Activated B cell treated with CpG ODN at 0.5 μM for 24 hours (primary cell): ENCODE data around the gene CALU. TPM values are rescaled to one million over a fixed set of nuclear protein-coding genes. Genes with fewer than 3 reads are reported as not detected.

ENCODE experiments used
- ATAC-seq: fragments of 200-7000 bp; cut with Tn5 transposase; one replicate; pipeline ENCODE4 v1.10.0; 2021; ENCODE audit warnings: low read depth, mild to moderate bottlenecking, moderate library complexity
- CTCF ChIA-PET: fragments of 350-600 bp; sonication (Branson Sonifier 250); formaldehyde crosslinking; loops from one replicate; lab custom pipeline; 2021; ENCODE audit warnings: antibody characterized with exemption; lab: Charles Lee
- POLR2A ChIA-PET: fragments of 350-600 bp; sonication (Branson Sonifier 250); formaldehyde crosslinking; loops from one replicate; lab custom pipeline; 2021; ENCODE audit warnings: antibody characterized with exemption; lab: Charles Lee
- DNase-seq: peaks from one replicate; pipeline ENCODE4 v3.0.0; 2022
- H3K27ac Mint-ChIP-seq: one replicate; pipeline ENCODE4 v1.8.0; 2020; ENCODE audit warnings: mixed read lengths
- H3K27me3 Mint-ChIP-seq: one replicate; pipeline ENCODE4 v1.8.0; 2021; ENCODE audit warnings: mixed read lengths
- H3K36me3 Mint-ChIP-seq: one replicate; pipeline ENCODE4 v1.8.0; 2021; ENCODE audit warnings: low read depth, mixed read lengths
- H3K4me1 Mint-ChIP-seq: one replicate; pipeline ENCODE4 v1.8.0; 2021; ENCODE audit warnings: mixed read lengths
- H3K4me3 Mint-ChIP-seq: one replicate; pipeline ENCODE4 v1.8.0; 2020; ENCODE audit warnings: mild to moderate bottlenecking, mixed read lengths
- H3K9me3 Mint-ChIP-seq: one replicate; pipeline ENCODE4 v1.8.0; 2020; ENCODE audit warnings: mixed read lengths
- intact Hi-C: fragments of 100-400 bp; cut with micrococcal nuclease; formaldehyde crosslinking; loops from one replicate; pipeline ENCODE4 v1.15.1; 2024
- total RNA-seq: library from RNA; stranded (reverse); gene quantifications from 2 replicates; pipeline ENCODE4 v1.2.3, GENCODE V29; 2022
- TF ChIP-seq, protein P1 (sequence below): fragments of 200-600 bp; IDR thresholded peaks from one replicate; pipeline ENCODE4 v1.8.0; 2022; ENCODE audit warnings: antibody characterized with exemption, mild to moderate bottlenecking

The CALU gene
- total RNA-seq, 1 donor from 2014 or later = 15.4 TPM

DNA sequence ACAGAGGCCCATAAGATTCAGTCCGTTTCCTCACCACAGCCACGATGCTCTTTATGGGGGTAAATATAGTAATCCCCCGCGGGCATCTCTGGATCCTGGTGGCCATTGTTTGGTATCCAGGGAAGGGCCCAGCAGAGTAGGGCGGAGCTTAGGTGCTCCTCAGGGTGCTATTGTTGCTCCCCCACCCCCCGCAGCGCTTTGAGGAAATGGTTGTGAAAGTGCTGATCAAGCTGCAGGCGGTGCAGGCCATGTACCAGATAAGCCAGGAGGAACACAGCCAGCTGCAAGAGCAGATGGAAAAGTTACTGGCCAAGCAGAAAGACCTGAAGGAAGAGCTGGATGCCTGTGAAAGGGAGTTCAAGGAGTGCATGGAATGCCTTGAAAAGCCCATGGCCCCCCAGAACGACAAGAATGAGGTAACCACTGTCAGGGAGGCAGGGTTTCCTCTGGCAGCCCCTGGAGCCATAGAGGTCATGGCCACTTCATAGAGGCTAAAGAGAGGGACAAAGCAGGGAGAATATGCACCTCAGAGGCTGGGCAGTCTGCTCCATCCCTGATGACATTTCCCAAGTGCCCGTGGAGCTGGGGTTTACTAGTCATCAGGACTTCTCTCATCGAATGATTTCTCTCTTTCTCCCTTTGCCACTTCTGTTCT lies 73.5 kb downstream of the CALU start:
- intact Hi-C loops = no loop called here
- no peaks in the 10 kb centered on the region for H3K9me3 Mint-ChIP-seq
- DNase-seq (no peak), ATAC-seq (no peak)
- no peaks in the 10 kb centered on the region for H3K4me1 Mint-ChIP-seq
- no peaks in the 10 kb centered on the region for H3K27me3 Mint-ChIP-seq
- no peak overlapping the region for H3K27ac Mint-ChIP-seq
- H3K36me3 Mint-ChIP-seq = no peaks in the 10 kb centered on the region
- TF ChIP-seq, protein P1, sequence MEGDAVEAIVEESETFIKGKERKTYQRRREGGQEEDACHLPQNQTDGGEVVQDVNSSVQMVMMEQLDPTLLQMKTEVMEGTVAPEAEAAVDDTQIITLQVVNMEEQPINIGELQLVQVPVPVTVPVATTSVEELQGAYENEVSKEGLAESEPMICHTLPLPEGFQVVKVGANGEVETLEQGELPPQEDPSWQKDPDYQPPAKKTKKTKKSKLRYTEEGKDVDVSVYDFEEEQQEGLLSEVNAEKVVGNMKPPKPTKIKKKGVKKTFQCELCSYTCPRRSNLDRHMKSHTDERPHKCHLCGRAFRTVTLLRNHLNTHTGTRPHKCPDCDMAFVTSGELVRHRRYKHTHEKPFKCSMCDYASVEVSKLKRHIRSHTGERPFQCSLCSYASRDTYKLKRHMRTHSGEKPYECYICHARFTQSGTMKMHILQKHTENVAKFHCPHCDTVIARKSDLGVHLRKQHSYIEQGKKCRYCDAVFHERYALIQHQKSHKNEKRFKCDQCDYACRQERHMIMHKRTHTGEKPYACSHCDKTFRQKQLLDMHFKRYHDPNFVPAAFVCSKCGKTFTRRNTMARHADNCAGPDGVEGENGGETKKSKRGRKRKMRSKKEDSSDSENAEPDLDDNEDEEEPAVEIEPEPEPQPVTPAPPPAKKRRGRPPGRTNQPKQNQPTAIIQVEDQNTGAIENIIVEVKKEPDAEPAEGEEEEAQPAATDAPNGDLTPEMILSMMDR = no peak
- ChIA-PET CTCF (no interaction called here), POLR2A (no interaction called here)
- H3K4me3 Mint-ChIP-seq = no peak overlapping the region

- CTCF ChIA-PET = no interaction called here
- TF ChIP-seq, protein P1 = no peak
Observed at GRCh38 chr7:128814499-128814898, 75.3 kb downstream of the CALU start.

DNA sequence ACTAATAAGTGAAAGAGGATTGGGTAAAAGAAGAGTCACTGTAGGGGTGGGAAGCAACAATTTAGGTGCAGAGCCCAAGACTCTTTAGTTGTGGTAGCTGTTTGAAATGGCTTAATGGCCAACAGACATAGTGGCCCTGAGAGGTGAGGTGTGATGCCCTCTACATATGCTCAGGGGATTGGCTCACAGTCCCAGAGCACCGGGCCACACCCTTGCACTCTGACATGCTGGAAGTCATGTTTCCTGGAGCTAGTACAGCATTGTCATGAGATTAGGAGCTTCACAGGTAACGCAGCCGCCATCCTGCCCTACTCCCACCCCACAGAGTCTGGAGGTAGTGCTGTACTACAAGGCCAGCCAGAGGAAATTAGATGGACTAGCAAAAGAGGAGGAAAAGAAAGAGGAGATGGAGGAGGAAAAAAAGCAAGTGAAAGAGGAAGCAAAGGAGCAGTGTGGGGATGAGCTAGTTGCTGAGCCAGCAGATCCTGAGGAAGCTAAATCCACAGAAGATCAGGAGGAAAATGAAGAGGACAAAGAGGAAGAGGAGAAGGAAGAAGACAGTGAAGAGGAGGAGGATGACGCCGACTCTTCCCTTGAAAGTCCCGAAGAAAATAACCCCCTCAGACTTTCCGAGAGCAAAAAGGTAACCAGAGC lies 76.3 kb downstream of the CALU start:
- H3K9me3 Mint-ChIP-seq = no peaks in the 10 kb centered on the region
- ChIA-PET CTCF (no interaction called here), POLR2A (no interaction called here)
- ATAC-seq = no peak
- H3K4me1 Mint-ChIP-seq = no peaks in the 10 kb centered on the region
- TF ChIP-seq, protein P1 = no peak
- H3K4me3 Mint-ChIP-seq = no peak overlapping the region
- H3K36me3 Mint-ChIP-seq = no peaks in the 10 kb centered on the region
- DNase-seq = no peak
- intact Hi-C loops = no loop called here
- H3K27me3 Mint-ChIP-seq = peaks cover 3% of the 10 kb centered on the region
- H3K27ac Mint-ChIP-seq = no peak overlapping the region

More at GRCh38 chr7:128814499-128814898, 75.3 kb downstream of the CALU start:
- H3K4me1 Mint-ChIP-seq = no peaks in the 10 kb centered on the region
- POLR2A ChIA-PET = no interaction called here
- H3K9me3 Mint-ChIP-seq = no peaks in the 10 kb centered on the region
- peaks cover 3% of the 10 kb centered on the region for H3K27me3 Mint-ChIP-seq
- H3K27ac Mint-ChIP-seq = no peak overlapping the region
- intact Hi-C loops = no loop called here
- DNase-seq = no peak
- no peak overlapping the region for H3K4me3 Mint-ChIP-seq
- no peak for ATAC-seq
- no peaks in the 10 kb centered on the region for H3K36me3 Mint-ChIP-seq

DNA sequence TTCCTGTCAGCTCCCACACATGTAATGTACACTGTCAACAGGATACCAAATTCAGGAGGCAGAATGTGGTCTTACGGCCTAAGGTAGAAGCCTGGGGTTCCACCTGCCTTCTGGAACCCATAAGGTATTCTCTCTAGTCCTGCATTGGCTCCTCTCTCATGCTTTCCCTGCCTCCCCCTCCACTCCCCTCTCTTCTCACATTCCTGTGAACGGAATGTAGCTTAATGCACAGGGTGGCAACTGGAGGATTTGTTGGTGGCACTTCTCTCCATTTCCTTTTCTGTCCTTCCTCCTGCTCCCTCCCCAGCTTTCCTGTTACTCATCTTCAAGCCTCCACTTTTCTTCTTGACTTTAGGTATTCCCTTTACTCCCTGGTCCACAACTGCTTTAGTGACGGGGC lies 79.5 kb downstream of the CALU start:
- no peaks in the 10 kb centered on the region for H3K9me3 Mint-ChIP-seq
- no peak for ATAC-seq
- DNase-seq = no peak
- peaks cover 9% of the 10 kb centered on the region for H3K27me3 Mint-ChIP-seq
- TF ChIP-seq, protein P1 = no peak
- POLR2A ChIA-PET = no interaction called here
- CTCF ChIA-PET = no interaction called here
- no peak overlapping the region for H3K4me3 Mint-ChIP-seq
- intact Hi-C loops = no loop called here
- no peaks in the 10 kb centered on the region for H3K4me1 Mint-ChIP-seq
- no peaks in the 10 kb centered on the region for H3K36me3 Mint-ChIP-seq
- no peak overlapping the region for H3K27ac Mint-ChIP-seq

Other genes with a start within 250 kb of the CALU start
- 1.2 and 1.4 TPM in 2 replicates for gene GARIN1A, start 67.1 kb upstream of the CALU start, total RNA-seq
- not detected in 2 replicates for gene OPN1SW, start 36.4 kb downstream of the CALU start, total RNA-seq
- 4.8 and 5.1 TPM in 2 replicates for gene CCDC136, start 52.6 kb downstream of the CALU start, total RNA-seq
- gene FLNC, start 91.0 kb downstream of the CALU start, total RNA-seq = not detected in 2 replicates
- gene ATP6V1F, start 123.5 kb downstream of the CALU start, total RNA-seq = 100.0 and 113 TPM in 2 replicates
- 4.1 and 4.4 TPM in 2 replicates for gene KCP, start 171.3 kb downstream of the CALU start, total RNA-seq
- gene IRF5, start 198.6 kb downstream of the CALU start, total RNA-seq = 145 and 164 TPM in 2 replicates